Measurements from ENCODE around the gene AOC1. TPM values are rescaled to one million over a fixed set of nuclear protein-coding genes. Genes with fewer than 3 reads are reported as not detected.

Gene AOC1
- total RNA-seq, 2 experiments from 2014 or later, result not detected

- Histone ChIP-seq H3K4me1 (ENCODE audit: insufficient read depth, low read length, poor library complexity, severe bottlenecking) (no peaks in the 10 kb centered on the region), H2AFZ (ENCODE audit: low read length) (no peak overlapping the region), H3K36me3 (ENCODE audit: insufficient read depth, low read length) (no peaks in the 10 kb centered on the region), H3K9me3 (ENCODE audit: low read length) (no peaks in the 10 kb centered on the region), H3K4me2 (ENCODE audit: low read length) (no peak overlapping the region), H3K79me2 (ENCODE audit: insufficient read depth, low read depth, low read length) (no peaks in the 10 kb centered on the region), H3K27ac (ENCODE audit: low read depth, low read length, poor library complexity, severe bottlenecking) (no peak overlapping the region), H3K4me3 (ENCODE audit: low read depth, low read length, poor library complexity, severe bottlenecking) (no peak overlapping the region), H4K20me1 (ENCODE audit: insufficient read depth, low read length) (no peaks in the 10 kb centered on the region), H3K9me2 (ENCODE audit: insufficient read depth, low read length) (no peaks in the 10 kb centered on the region)
- TF ChIP-seq EZH2phosphoT487 (IDR thresholded peaks at IDR 0.05; ENCODE audit: borderline replicate concordance, low read depth, low read length) (no peak), CTCF (conservative IDR thresholded peaks at IDR 0.05; ENCODE audit: low read length) (no peak)
- DNase-seq (ENCODE audit: low spot score), result no peak
- ChIA-PET CTCF (ENCODE audit: unreplicated experiment) (no interaction called here), POLR2A (interaction anchor here (0.6 kb wide), 1 partner anchor 64 kb away, joined by 3 read pairs; no protein-coding TSS in a partner anchor)
- BruUV-seq (replicated peaks), result no TSS peak
- intact Hi-C loops (cut with micrococcal nuclease; ENCODE audit: unreplicated experiment), result no loop called here
These were observed 9.6 kb upstream of the AOC1 start for GRCh38 chr7:150842716-150843115.

DNA sequence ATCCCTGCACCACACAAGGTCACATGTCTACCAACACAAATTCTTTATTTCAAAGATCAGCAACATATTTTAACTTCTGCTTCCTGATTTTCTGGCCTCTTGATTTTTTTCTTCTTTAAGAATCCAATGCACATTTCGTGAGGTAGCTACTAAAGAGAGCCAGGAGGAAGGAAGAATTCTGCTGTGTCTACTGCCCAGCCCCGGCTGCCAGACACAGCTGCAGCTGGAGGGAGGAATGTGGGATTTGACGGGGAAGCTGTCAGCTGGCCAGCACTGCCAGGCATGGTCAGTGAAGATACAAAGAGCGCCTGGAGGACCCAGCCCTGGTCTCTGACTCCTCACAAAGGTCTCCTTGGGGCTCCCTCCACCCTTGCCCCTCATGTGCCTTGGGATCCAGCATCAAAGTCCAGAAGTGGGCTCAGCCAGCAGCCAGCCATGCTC, 6.9 kb upstream of the AOC1 start:
- ChIA-PET CTCF (ENCODE audit: unreplicated experiment) (no interaction called here), POLR2A (no interaction called here)
- no TSS peak for BruUV-seq (replicated peaks)
- Histone ChIP-seq H3K4me3 (ENCODE audit: low read depth, low read length, poor library complexity, severe bottlenecking) (no peak overlapping the region), H3K9me3 (ENCODE audit: low read length) (no peaks in the 10 kb centered on the region), H3K4me2 (ENCODE audit: low read length) (no peak overlapping the region), H4K20me1 (ENCODE audit: insufficient read depth, low read length) (no peaks in the 10 kb centered on the region), H3K4me1 (ENCODE audit: insufficient read depth, low read length, poor library complexity, severe bottlenecking) (no peaks in the 10 kb centered on the region), H2AFZ (ENCODE audit: low read length) (no peak overlapping the region), H3K36me3 (ENCODE audit: insufficient read depth, low read length) (no peaks in the 10 kb centered on the region), H3K27ac (ENCODE audit: low read depth, low read length, poor library complexity, severe bottlenecking) (no peak overlapping the region), H3K9me2 (ENCODE audit: insufficient read depth, low read length) (no peaks in the 10 kb centered on the region), H3K79me2 (ENCODE audit: insufficient read depth, low read depth, low read length) (no peaks in the 10 kb centered on the region)
- intact Hi-C loops (cut with micrococcal nuclease; ENCODE audit: unreplicated experiment), result no loop called here
- no peak for TF ChIP-seq CTCF (conservative IDR thresholded peaks at IDR 0.05; ENCODE audit: low read length)
- no peak for TF ChIP-seq EZH2phosphoT487 (IDR thresholded peaks at IDR 0.05; ENCODE audit: borderline replicate concordance, low read depth, low read length)
- DNase-seq (ENCODE audit: low spot score), result no peak

GRCh38 chr7:150846291-150847115, 5.8 kb upstream of the AOC1 start:
- Histone ChIP-seq H3K4me1 (ENCODE audit: insufficient read depth, low read length, poor library complexity, severe bottlenecking) (no peaks in the 10 kb centered on the region), H3K4me3 (ENCODE audit: low read depth, low read length, poor library complexity, severe bottlenecking) (no peak overlapping the region), H3K9me2 (ENCODE audit: insufficient read depth, low read length) (no peaks in the 10 kb centered on the region), H3K9me3 (ENCODE audit: low read length) (no peaks in the 10 kb centered on the region), H2AFZ (ENCODE audit: low read length) (no peak overlapping the region), H3K79me2 (ENCODE audit: insufficient read depth, low read depth, low read length) (no peaks in the 10 kb centered on the region), H3K36me3 (ENCODE audit: insufficient read depth, low read length) (no peaks in the 10 kb centered on the region), H3K4me2 (ENCODE audit: low read length) (no peak overlapping the region), H3K27ac (ENCODE audit: low read depth, low read length, poor library complexity, severe bottlenecking) (no peak overlapping the region), H4K20me1 (ENCODE audit: insufficient read depth, low read length) (no peaks in the 10 kb centered on the region)
- intact Hi-C loops (cut with micrococcal nuclease; ENCODE audit: unreplicated experiment), result no loop called here
- BruUV-seq (replicated peaks), result no TSS peak
- ChIA-PET CTCF (ENCODE audit: unreplicated experiment) (no interaction called here), POLR2A (no interaction called here)
- no peak for DNase-seq (ENCODE audit: low spot score)
- TF ChIP-seq CTCF (conservative IDR thresholded peaks at IDR 0.05; ENCODE audit: low read length) (no peak), EZH2phosphoT487 (IDR thresholded peaks at IDR 0.05; ENCODE audit: borderline replicate concordance, low read depth, low read length) (no peak)

Measured in OCI-LY7 (cell line).